GM12891 (cell line): ENCODE measurements around the gene ZNF536.

ENCODE experiments used
- POLR2A ChIP-seq: IDR thresholded peaks from 2 replicates; pipeline ENCODE4 v1.6.1; 2011; ENCODE audit warnings: low read depth, low read length, control low read depth
- POLR2AphosphoS5 ChIP-seq: IDR thresholded peaks from 2 replicates; pipeline ENCODE4 v1.6.1; 2011; ENCODE audit warnings: low read depth, low read length, control low read depth
- POU2F2 ChIP-seq: IDR thresholded peaks from 2 replicates; pipeline ENCODE4 v1.6.1; 2011; ENCODE audit warnings: low read depth, mild to moderate bottlenecking, control low read depth, low read length, moderate library complexity
- SPI1 ChIP-seq: IDR thresholded peaks from 2 replicates; pipeline ENCODE4 v1.6.1; 2011; ENCODE audit warnings: low read depth, low read length, control low read depth
- TAF1 ChIP-seq: IDR thresholded peaks from 2 replicates; pipeline ENCODE4 v1.6.1; 2011; ENCODE audit warnings: low read depth, low read length, control low read depth

DNA sequence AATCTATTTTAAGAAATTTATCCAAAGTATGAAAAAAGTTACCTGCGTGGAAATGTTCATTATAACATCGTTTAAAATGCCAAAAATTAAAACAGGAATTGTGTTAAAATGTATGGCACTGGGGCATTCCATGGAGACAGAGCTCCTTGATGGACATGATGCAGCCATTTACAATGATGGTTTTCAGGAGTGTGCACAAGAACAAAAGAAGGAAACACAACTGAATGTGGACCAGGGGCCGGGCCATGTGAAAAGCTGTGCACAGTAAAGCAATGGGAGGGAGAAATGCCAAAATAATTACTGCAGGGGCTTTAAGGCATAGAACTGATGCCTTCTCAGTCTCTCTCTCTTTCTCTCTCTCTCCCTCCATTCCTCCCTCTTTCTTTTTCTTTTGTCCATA, 115.0 kb downstream of the ZNF536 start:
- TF ChIP-seq POLR2A (no peak), TAF1 (no peak), POLR2AphosphoS5 (no peak), SPI1 (no peak), POU2F2 (no peak)
